Tibial nerve (tissue), 3 donors: ENCODE results near the gene CERS2.

Experiments
- POLR2A ChIP-seq, 2 donors: fragments of 450-650 bp; IDR thresholded peaks; one replicate each; pipeline ENCODE4 v1.6.1; 2017; ENCODE audit warnings: antibody characterized with exemption in 2 of 2, mild to moderate bottlenecking in 2 of 2, moderate library complexity in 2 of 2
- TF ChIP-seq, protein P1 (sequence below), 5 experiments: fragments of 200-600 bp in 3 of 5; fragments of 450-650 bp in 2 of 5; sonication (generic) in 3 of 5; IDR thresholded peaks; one replicate each; pipeline ENCODE4 v1.5.1; 2016 to 2019; ENCODE audit warnings: antibody characterized with exemption in 5 of 5, mild to moderate bottlenecking in 3 of 5, moderate library complexity in 2 of 5

DNA sequence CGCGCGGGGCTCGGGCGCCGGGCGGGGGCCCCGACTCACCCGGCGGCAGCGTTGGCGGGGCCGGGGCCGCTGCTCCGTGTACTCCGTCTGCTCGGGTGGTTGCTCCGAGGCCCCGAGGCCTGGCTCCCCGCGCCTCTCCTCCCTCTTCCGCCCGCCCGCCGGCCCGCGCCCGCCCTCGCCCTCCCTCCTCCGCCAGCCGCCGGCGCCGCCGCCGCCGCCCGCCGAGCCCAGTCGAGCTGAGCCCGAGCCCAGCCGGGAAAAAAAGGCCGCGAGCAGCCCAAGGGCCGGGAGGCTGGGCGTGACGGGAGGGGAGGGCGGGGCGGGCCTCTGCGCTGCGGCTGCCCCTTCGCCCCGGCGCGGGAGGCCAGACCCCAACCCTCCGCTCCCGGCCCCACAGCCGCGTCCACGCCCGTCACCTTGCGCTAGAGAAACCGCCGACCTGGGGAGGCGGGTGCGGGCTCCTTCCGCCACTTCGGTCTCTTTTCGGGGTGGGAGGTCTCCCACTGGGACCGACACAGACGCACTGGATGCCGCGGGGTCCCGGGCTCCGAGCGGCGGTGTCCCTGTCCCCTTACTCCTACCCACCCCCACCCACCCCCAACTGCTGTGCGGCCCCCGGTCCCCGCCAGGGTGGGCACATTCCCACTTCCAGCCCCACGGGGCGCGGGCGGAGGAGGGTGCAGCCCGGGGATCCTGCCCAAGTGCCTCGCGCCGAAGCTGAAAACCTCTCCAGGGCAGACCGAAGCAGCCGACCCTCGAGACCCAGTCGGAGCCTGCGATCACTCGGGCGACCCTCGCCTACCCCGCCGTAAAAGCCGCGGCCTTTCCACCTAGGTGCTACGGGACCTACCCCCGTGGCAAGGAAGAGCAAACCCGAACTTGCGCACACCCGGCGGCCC, at the start of gene CERS2:
- TF ChIP-seq, protein P1, sequence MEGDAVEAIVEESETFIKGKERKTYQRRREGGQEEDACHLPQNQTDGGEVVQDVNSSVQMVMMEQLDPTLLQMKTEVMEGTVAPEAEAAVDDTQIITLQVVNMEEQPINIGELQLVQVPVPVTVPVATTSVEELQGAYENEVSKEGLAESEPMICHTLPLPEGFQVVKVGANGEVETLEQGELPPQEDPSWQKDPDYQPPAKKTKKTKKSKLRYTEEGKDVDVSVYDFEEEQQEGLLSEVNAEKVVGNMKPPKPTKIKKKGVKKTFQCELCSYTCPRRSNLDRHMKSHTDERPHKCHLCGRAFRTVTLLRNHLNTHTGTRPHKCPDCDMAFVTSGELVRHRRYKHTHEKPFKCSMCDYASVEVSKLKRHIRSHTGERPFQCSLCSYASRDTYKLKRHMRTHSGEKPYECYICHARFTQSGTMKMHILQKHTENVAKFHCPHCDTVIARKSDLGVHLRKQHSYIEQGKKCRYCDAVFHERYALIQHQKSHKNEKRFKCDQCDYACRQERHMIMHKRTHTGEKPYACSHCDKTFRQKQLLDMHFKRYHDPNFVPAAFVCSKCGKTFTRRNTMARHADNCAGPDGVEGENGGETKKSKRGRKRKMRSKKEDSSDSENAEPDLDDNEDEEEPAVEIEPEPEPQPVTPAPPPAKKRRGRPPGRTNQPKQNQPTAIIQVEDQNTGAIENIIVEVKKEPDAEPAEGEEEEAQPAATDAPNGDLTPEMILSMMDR (IDR thresholded peaks at IDR 0.05): no peak
- peak; percentile 19 to 68 for TF ChIP-seq POLR2A (IDR thresholded peaks at IDR 0.05)
